GM18507 (cell line): ENCODE results near the gene OLFML2B.
A peak's percentile ranks its signal among the peaks of the same experiment; 100 is the strongest.
"Not testable (repeated sequence)": the region's sequence is repeated elsewhere in the genome, so short reads cannot be mapped to it uniquely, and the experiment has no call there.

Source experiments
- DNase-seq: peaks from one replicate; pipeline ENCODE4 v3.0.0; 2011; ENCODE audit warnings: low read depth; ENCODE audit not compliant: insufficient read length; ENCODE audit errors: extremely low spot score
- FAIRE-seq: peaks from 2 replicates; lab custom pipeline; 2011; peaks lifted over from hg19 to GRCh38; lab: Jason Lieb, UNC

The OLFML2B gene

GRCh38 chr1:162038624-162039023, 15.0 kb upstream of the OLFML2B start:
- FAIRE-seq (no peak), DNase-seq (no peak)

GRCh38 chr1:162036163-162036562, 12.5 kb upstream of the OLFML2B start:
- DNase-seq, result no peak
- no peak for FAIRE-seq

- no peak for DNase-seq
- no peak for FAIRE-seq
Measured at GRCh38 chr1:162035241-162035640, 11.6 kb upstream of the OLFML2B start.

GRCh38 chr1:162033428-162033827, 9.8 kb upstream of the OLFML2B start:
- no peak for FAIRE-seq
- no peak for DNase-seq

- DNase-seq, result no peak
- no peak for FAIRE-seq
Measured at GRCh38 chr1:162030759-162031280, 7.2 kb upstream of the OLFML2B start.

GRCh38 chr1:162029157-162029556, 5.5 kb upstream of the OLFML2B start:
- no peak for FAIRE-seq
- no peak for DNase-seq

- FAIRE-seq (peak; percentile 31), DNase-seq (no peak)
Measured at GRCh38 chr1:162028726-162029125, 5.1 kb upstream of the OLFML2B start.

GRCh38 chr1:162026881-162027280, 3.2 kb upstream of the OLFML2B start:
- FAIRE-seq (no peak), DNase-seq (no peak)

GRCh38 chr1:162025541-162025940, 1.9 kb upstream of the OLFML2B start:
- no peak for DNase-seq
- FAIRE-seq, result no peak

GRCh38 chr1:162023181-162023546, 505 bp downstream of the OLFML2B start:
- FAIRE-seq (no peak), DNase-seq (no peak)

GRCh38 chr1:162022626-162023025, 1.0 kb downstream of the OLFML2B start:
- no peak for FAIRE-seq
- no peak for DNase-seq

GRCh38 chr1:162021124-162021523, 2.5 kb downstream of the OLFML2B start:
- FAIRE-seq (no peak), DNase-seq (no peak)

GRCh38 chr1:162020150-162020549, 3.5 kb downstream of the OLFML2B start:
- FAIRE-seq (no peak), DNase-seq (no peak)

GRCh38 chr1:162019446-162019845, 4.2 kb downstream of the OLFML2B start:
- no peak for FAIRE-seq
- DNase-seq, result no peak

- DNase-seq (no peak), FAIRE-seq (no peak)
Measured at GRCh38 chr1:162019006-162019405, 4.7 kb downstream of the OLFML2B start.

GRCh38 chr1:162018418-162018817, 5.3 kb downstream of the OLFML2B start:
- FAIRE-seq (no peak), DNase-seq (no peak)

GRCh38 chr1:162017791-162018190, 5.9 kb downstream of the OLFML2B start:
- not testable (repeated sequence) for FAIRE-seq, DNase-seq

- no peak for FAIRE-seq
- DNase-seq, result no peak
Measured at GRCh38 chr1:162016631-162017030, 7.0 kb downstream of the OLFML2B start.

GRCh38 chr1:162015196-162015595, 8.5 kb downstream of the OLFML2B start:
- DNase-seq (no peak), FAIRE-seq (no peak)

- DNase-seq, result no peak
- FAIRE-seq, result no peak
Measured at GRCh38 chr1:162014202-162014601, 9.5 kb downstream of the OLFML2B start.

- FAIRE-seq, result no peak
- DNase-seq, result no peak
Measured at GRCh38 chr1:162013289-162013688, 10.4 kb downstream of the OLFML2B start.

- no peak for DNase-seq
- no peak for FAIRE-seq
Measured at GRCh38 chr1:162011337-162012012, 12.2 kb downstream of the OLFML2B start.
